Stimulated activated CD8-positive, alpha-beta memory T cell treated with anti-CD3 and anti-CD28 coated beads, Interleukin-2, amount 100 ng/mL, for 1 hour (primary cell): ENCODE measurements around the gene NOTCH3.

Experiments
- DNase-seq, 2 donors: peaks; one replicate each; pipeline ENCODE4 v3.0.0-alpha.2; 2020; ENCODE audit warnings: low read depth in 2 of 2

Gene NOTCH3

GRCh38 chr19:15161028-15161984 lies 39.5 kb downstream of the NOTCH3 start:
- no peak for DNase-seq

- no peak for DNase-seq
These were observed 41.5 kb downstream of the NOTCH3 start for GRCh38 chr19:15159251-15159650.

- no peak for DNase-seq
These were observed 44.4 kb downstream of the NOTCH3 start for GRCh38 chr19:15156391-15156790.

- no peak for DNase-seq
These were observed 45.5 kb downstream of the NOTCH3 start for GRCh38 chr19:15155296-15155695.

- no peak for DNase-seq
These were observed 46.7 kb downstream of the NOTCH3 start for GRCh38 chr19:15154002-15154612.

GRCh38 chr19:15149737-15150136 lies 51.1 kb downstream of the NOTCH3 start:
- no peak for DNase-seq

- no peak for DNase-seq
These were observed 53.7 kb downstream of the NOTCH3 start for GRCh38 chr19:15147090-15147489.

- no peak for DNase-seq
These were observed 56.6 kb downstream of the NOTCH3 start for GRCh38 chr19:15144046-15144646.

GRCh38 chr19:15142313-15142712 lies 58.5 kb downstream of the NOTCH3 start:
- no peak for DNase-seq

- DNase-seq, result no peak
These were observed 59.7 kb downstream of the NOTCH3 start for GRCh38 chr19:15141143-15141542.

GRCh38 chr19:15138427-15138826 lies 62.4 kb downstream of the NOTCH3 start:
- DNase-seq, result no peak

GRCh38 chr19:15137777-15138176 lies 63.0 kb downstream of the NOTCH3 start:
- DNase-seq, result no peak

- DNase-seq, result no peak
These were observed 64.4 kb downstream of the NOTCH3 start for GRCh38 chr19:15136234-15136954.

GRCh38 chr19:15129856-15130585 lies 70.8 kb downstream of the NOTCH3 start:
- no peak for DNase-seq

GRCh38 chr19:15128162-15128770 lies 72.5 kb downstream of the NOTCH3 start:
- no peak for DNase-seq

GRCh38 chr19:15126131-15126910 lies 74.5 kb downstream of the NOTCH3 start:
- no peak for DNase-seq

- peak; percentile 92 to 97 for DNase-seq
These were observed 75.3 kb downstream of the NOTCH3 start for GRCh38 chr19:15125232-15126067.

- no peak for DNase-seq
These were observed 76.1 kb downstream of the NOTCH3 start for GRCh38 chr19:15124572-15125231.

GRCh38 chr19:15123900-15124299 lies 76.9 kb downstream of the NOTCH3 start:
- no peak for DNase-seq
